HEK293 (cell line): ENCODE results near the gene TCAP.

Source experiments
- CTCF ChIA-PET: fragments of 350-600 bp; formaldehyde crosslinking; extraction: SDS; loops from one replicate; lab custom pipeline; 2021; ENCODE audit warnings: antibody characterized with exemption; lab: Yijun Ruan, JAX
- POLR2A ChIA-PET: fragments of 300-600 bp; formaldehyde crosslinking; extraction: SDS; loops from one replicate; lab custom pipeline; 2020; ENCODE audit warnings: antibody characterized with exemption, inconsistent platforms; lab: Yijun Ruan, JAX
- H3K27ac ChIP-seq: fragments of 200-500 bp; sonication (Bioruptor generic); 2 replicates; pipeline ENCODE4 v1.5.1; 2014; ENCODE audit warnings: low read depth, low read length, control low read depth, inconsistent platforms; ENCODE audit errors: extremely low read depth
- H3K36me3 ChIP-seq, 2 experiments: fragments of 200-500 bp in 1 of 2; sonication (Bioruptor generic) in 1 of 2; 1 replicate in 1 of 2; 2 replicates in 1 of 2; pipeline ENCODE4 v1.5.1; 2014 to 2017; ENCODE audit warnings: inconsistent platforms in 2 of 2, low read length in 2 of 2; ENCODE audit not compliant: control insufficient read depth in 2 of 2, insufficient read depth in 1 of 2
- H3K4me1 ChIP-seq: fragments of 200-500 bp; sonication (Bioruptor generic); 2 replicates; pipeline ENCODE4 v1.5.1; 2014; ENCODE audit warnings: mild to moderate bottlenecking, low read length, inconsistent platforms; ENCODE audit not compliant: control insufficient read depth, insufficient read depth
- H3K4me3 ChIP-seq: 2 replicates; pipeline ENCODE4 v1.5.1; 2011; ENCODE audit warnings: low read depth, mild to moderate bottlenecking, control low read depth, low read length, moderate library complexity
- H3K9me3 ChIP-seq: fragments of 200-500 bp; sonication (Bioruptor generic); 2 replicates; pipeline ENCODE4 v1.5.1; 2014; ENCODE audit warnings: low read depth, low read length, inconsistent platforms; ENCODE audit not compliant: control insufficient read depth, insufficient read depth
- BCL11A ChIP-seq: fragments of 450-650 bp; formaldehyde crosslinking; IDR thresholded peaks from 2 replicates; pipeline ENCODE4 v1.5.1; 2016; ENCODE audit warnings: low read depth, missing biosample characterization, missing genetic modification characterization
- EGR2 ChIP-seq: fragments of 450-650 bp; formaldehyde crosslinking; IDR thresholded peaks from 2 replicates; pipeline ENCODE4 v1.5.1; 2016; ENCODE audit warnings: low read depth, missing biosample characterization, missing genetic modification characterization
- GLIS2 ChIP-seq: fragments of 450-650 bp; formaldehyde crosslinking; IDR thresholded peaks from 2 replicates; pipeline ENCODE4 v1.5.1; 2016; ENCODE audit warnings: missing biosample characterization, missing genetic modification characterization
- HOXC10 ChIP-seq: sonication (generic); formaldehyde crosslinking; IDR thresholded peaks from 2 replicates; pipeline ENCODE4 v1.8.1; 2023; ENCODE audit warnings: mild to moderate bottlenecking, missing genetic modification reagents
- SALL2 ChIP-seq: fragments of 450-650 bp; formaldehyde crosslinking; IDR thresholded peaks from 2 replicates; pipeline ENCODE4 v1.5.0; 2017; ENCODE audit warnings: missing biosample characterization, mild to moderate bottlenecking, missing genetic modification characterization, borderline replicate concordance
- ZBTB48 ChIP-seq: fragments of 450-650 bp; formaldehyde crosslinking; IDR thresholded peaks from 2 replicates; pipeline ENCODE4 v1.5.1; 2016; ENCODE audit warnings: missing biosample characterization, missing genetic modification characterization
- ZNF202 ChIP-seq: fragments of 450-650 bp; formaldehyde crosslinking; IDR thresholded peaks from 2 replicates; pipeline ENCODE4 v1.5.1; 2016; ENCODE audit warnings: missing biosample characterization, missing genetic modification characterization, borderline replicate concordance
- ZNF211 ChIP-seq: fragments of 450-650 bp; formaldehyde crosslinking; IDR thresholded peaks from 2 replicates; pipeline ENCODE4 v1.5.1; 2016; ENCODE audit warnings: low read depth, missing biosample characterization, missing genetic modification characterization
- ZNF214 ChIP-seq: fragments of 450-650 bp; formaldehyde crosslinking; IDR thresholded peaks from 2 replicates; pipeline ENCODE4 v1.5.1; 2017; ENCODE audit warnings: missing biosample characterization, mild to moderate bottlenecking, missing genetic modification characterization, borderline replicate concordance
- ZNF366 ChIP-seq: fragments of 450-650 bp; formaldehyde crosslinking; conservative IDR thresholded peaks from 2 replicates; pipeline ENCODE4 v1.5.1; 2016; ENCODE audit warnings: missing biosample characterization, missing genetic modification characterization
- ZNF416 ChIP-seq: fragments of 450-650 bp; formaldehyde crosslinking; IDR thresholded peaks from 2 replicates; pipeline ENCODE4 v1.5.1; 2016; ENCODE audit warnings: missing biosample characterization, missing genetic modification characterization
- ZNF433 ChIP-seq: fragments of 450-650 bp; formaldehyde crosslinking; IDR thresholded peaks from 2 replicates; pipeline ENCODE4 v1.5.1; 2016; ENCODE audit warnings: missing biosample characterization, missing genetic modification characterization, low read depth
- ZNF521 ChIP-seq: fragments of 450-650 bp; formaldehyde crosslinking; IDR thresholded peaks from 2 replicates; pipeline ENCODE4 v1.5.1; 2017; ENCODE audit warnings: missing biosample characterization, mild to moderate bottlenecking, missing genetic modification characterization
- ZNF548 ChIP-seq: fragments of 450-650 bp; formaldehyde crosslinking; IDR thresholded peaks from 2 replicates; pipeline ENCODE4 v1.5.1; 2016; ENCODE audit warnings: missing biosample characterization, missing genetic modification characterization
- ZNF558 ChIP-seq: fragments of 450-650 bp; formaldehyde crosslinking; IDR thresholded peaks from 2 replicates; pipeline ENCODE4 v1.5.1; 2016; ENCODE audit warnings: missing biosample characterization, missing genetic modification characterization
- ZNF561 ChIP-seq: fragments of 450-650 bp; IDR thresholded peaks from 2 replicates; pipeline ENCODE4 v1.5.1; 2018; ENCODE audit warnings: missing biosample characterization, missing genetic modification characterization, borderline replicate concordance
- ZNF571 ChIP-seq: fragments of 450-650 bp; formaldehyde crosslinking; IDR thresholded peaks from 2 replicates; pipeline ENCODE4 v1.5.0; 2017; ENCODE audit warnings: missing biosample characterization, missing genetic modification characterization
- ZNF626 ChIP-seq: fragments of 450-650 bp; sonication (Bioruptor Pico); formaldehyde crosslinking; IDR thresholded peaks from 2 replicates; pipeline ENCODE4 v1.5.1; 2018; ENCODE audit warnings: missing biosample characterization, missing genetic modification characterization, inconsistent platforms
- ZNF76 ChIP-seq: fragments of 450-650 bp; formaldehyde crosslinking; IDR thresholded peaks from 2 replicates; pipeline ENCODE4; 2016; ENCODE audit warnings: low read depth, missing biosample characterization, missing genetic modification characterization, borderline replicate concordance
- ZNF837 ChIP-seq: fragments of 450-650 bp; formaldehyde crosslinking; IDR thresholded peaks from 2 replicates; pipeline ENCODE4 v1.5.1; 2016; ENCODE audit warnings: missing biosample characterization, missing genetic modification characterization
- ZSCAN16 ChIP-seq: fragments of 450-650 bp; formaldehyde crosslinking; IDR thresholded peaks from 2 replicates; pipeline ENCODE4 v1.5.1; 2016; ENCODE audit warnings: missing biosample characterization, missing genetic modification characterization
- ZXDB ChIP-seq: fragments of 450-650 bp; formaldehyde crosslinking; IDR thresholded peaks from 2 replicates; pipeline ENCODE4 v1.5.1; 2016; ENCODE audit warnings: missing biosample characterization, missing genetic modification characterization
- TF ChIP-seq, protein P1 (sequence below): fragments of 450-650 bp; formaldehyde crosslinking; IDR thresholded peaks from 2 replicates; pipeline ENCODE4 v1.5.1; 2016; ENCODE audit warnings: missing biosample characterization, missing genetic modification characterization
- TF ChIP-seq, protein P2 (sequence below): fragments of 450-650 bp; formaldehyde crosslinking; IDR thresholded peaks from 2 replicates; pipeline ENCODE4 v1.5.1; 2016; ENCODE audit warnings: missing biosample characterization, missing genetic modification characterization
- TF ChIP-seq, protein P3 (sequence below): fragments of 450-650 bp; formaldehyde crosslinking; IDR thresholded peaks from 2 replicates; pipeline ENCODE4 v1.5.1; 2016; ENCODE audit warnings: missing biosample characterization, missing genetic modification characterization
- TF ChIP-seq, protein P4 (sequence below): fragments of 450-650 bp; formaldehyde crosslinking; IDR thresholded peaks from 2 replicates; pipeline ENCODE4 v1.5.1; 2017; ENCODE audit warnings: missing biosample characterization, missing genetic modification characterization

The TCAP gene

DNA sequence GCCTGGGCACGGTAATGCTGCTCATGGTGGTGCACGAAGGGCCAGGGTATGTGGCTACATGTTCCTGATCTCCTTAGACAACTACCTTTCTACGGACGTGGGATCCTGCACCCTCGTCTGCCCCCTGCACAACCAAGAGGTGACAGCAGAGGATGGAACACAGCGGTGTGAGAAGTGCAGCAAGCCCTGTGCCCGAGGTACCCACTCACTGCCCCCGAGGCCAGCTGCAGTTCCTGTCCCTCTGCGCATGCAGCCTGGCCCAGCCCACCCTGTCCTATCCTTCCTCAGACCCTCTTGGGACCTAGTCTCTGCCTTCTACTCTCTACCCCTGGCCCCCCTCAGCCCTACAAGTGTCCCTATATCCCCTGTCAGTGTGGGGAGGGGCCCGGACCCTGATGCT is 46.7 kb downstream of the TCAP start:
- Histone ChIP-seq H3K4me1 (no peaks in the 10 kb centered on the region), H3K9me3 (no peaks in the 10 kb centered on the region), H3K36me3 (peaks cover 12 to 88% of the 10 kb centered on the region in 2 experiments), H3K4me3 (no peak overlapping the region), H3K27ac (no peak overlapping the region)
- ChIA-PET CTCF (no interaction called here), POLR2A (no interaction called here)
- TF ChIP-seq ZSCAN16 (tag by site-specific recombination) = no peak
- TF ChIP-seq ZNF837 (tag by site-specific recombination) = no peak
- TF ChIP-seq, protein P1, sequence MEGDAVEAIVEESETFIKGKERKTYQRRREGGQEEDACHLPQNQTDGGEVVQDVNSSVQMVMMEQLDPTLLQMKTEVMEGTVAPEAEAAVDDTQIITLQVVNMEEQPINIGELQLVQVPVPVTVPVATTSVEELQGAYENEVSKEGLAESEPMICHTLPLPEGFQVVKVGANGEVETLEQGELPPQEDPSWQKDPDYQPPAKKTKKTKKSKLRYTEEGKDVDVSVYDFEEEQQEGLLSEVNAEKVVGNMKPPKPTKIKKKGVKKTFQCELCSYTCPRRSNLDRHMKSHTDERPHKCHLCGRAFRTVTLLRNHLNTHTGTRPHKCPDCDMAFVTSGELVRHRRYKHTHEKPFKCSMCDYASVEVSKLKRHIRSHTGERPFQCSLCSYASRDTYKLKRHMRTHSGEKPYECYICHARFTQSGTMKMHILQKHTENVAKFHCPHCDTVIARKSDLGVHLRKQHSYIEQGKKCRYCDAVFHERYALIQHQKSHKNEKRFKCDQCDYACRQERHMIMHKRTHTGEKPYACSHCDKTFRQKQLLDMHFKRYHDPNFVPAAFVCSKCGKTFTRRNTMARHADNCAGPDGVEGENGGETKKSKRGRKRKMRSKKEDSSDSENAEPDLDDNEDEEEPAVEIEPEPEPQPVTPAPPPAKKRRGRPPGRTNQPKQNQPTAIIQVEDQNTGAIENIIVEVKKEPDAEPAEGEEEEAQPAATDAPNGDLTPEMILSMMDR (tag by site-specific recombination) = no peak
- TF ChIP-seq, protein P2, sequence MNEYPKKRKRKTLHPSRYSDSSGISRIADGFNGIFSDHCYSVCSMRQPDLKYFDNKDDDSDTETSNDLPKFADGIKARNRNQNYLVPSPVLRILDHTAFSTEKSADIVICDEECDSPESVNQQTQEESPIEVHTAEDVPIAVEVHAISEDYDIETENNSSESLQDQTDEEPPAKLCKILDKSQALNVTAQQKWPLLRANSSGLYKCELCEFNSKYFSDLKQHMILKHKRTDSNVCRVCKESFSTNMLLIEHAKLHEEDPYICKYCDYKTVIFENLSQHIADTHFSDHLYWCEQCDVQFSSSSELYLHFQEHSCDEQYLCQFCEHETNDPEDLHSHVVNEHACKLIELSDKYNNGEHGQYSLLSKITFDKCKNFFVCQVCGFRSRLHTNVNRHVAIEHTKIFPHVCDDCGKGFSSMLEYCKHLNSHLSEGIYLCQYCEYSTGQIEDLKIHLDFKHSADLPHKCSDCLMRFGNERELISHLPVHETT (tag by site-specific recombination) = no peak
- no peak for TF ChIP-seq ZBTB48 (tag by site-specific recombination)
- TF ChIP-seq ZNF521 = no peak
- no peak for TF ChIP-seq ZNF76 (tag by site-specific recombination)
- no peak for TF ChIP-seq ZNF561 (tag by site-specific recombination)
- TF ChIP-seq BCL11A = no peak
- no peak for TF ChIP-seq EGR2 (tag by site-specific recombination)
- no peak for TF ChIP-seq ZNF366 (tag by site-specific recombination)
- no peak for TF ChIP-seq SALL2 (tag by site-specific recombination)
- TF ChIP-seq ZNF202 (tag by site-specific recombination) = no peak
- TF ChIP-seq, protein P3, sequence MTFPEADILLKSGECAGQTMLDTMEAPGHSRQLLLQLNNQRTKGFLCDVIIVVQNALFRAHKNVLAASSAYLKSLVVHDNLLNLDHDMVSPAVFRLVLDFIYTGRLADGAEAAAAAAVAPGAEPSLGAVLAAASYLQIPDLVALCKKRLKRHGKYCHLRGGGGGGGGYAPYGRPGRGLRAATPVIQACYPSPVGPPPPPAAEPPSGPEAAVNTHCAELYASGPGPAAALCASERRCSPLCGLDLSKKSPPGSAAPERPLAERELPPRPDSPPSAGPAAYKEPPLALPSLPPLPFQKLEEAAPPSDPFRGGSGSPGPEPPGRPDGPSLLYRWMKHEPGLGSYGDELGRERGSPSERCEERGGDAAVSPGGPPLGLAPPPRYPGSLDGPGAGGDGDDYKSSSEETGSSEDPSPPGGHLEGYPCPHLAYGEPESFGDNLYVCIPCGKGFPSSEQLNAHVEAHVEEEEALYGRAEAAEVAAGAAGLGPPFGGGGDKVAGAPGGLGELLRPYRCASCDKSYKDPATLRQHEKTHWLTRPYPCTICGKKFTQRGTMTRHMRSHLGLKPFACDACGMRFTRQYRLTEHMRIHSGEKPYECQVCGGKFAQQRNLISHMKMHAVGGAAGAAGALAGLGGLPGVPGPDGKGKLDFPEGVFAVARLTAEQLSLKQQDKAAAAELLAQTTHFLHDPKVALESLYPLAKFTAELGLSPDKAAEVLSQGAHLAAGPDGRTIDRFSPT (tag by site-specific recombination) = no peak

DNA sequence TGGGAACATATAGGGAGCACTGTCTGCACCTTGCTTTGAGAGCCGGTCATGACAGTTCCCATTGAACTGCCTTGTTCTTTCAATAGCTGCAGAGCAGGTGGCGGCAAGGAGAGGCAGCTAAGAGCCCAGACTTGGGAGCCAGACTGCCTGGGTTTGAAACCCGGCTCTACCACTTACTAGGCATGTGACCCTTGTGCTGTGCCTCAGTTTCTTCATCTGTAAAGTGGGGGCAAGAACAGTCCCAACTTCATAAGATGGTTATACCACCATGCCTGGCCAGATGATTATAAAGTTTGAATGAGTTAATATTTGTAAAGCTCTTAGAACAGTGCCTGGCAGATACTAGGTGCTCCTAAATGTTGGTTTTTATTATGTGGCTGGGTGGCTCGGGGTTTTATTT is 49.1 kb downstream of the TCAP start:
- ChIA-PET POLR2A (interaction anchor here (1.0 kb wide), 1 partner anchor 12 kb away, joined by 5 read pairs; no protein-coding TSS in a partner anchor), CTCF (interaction anchor here (0.9 kb wide), 1 partner anchor 15 kb away, joined by 6 read pairs; the partner anchor contains the start of gene MIEN1)
- Histone ChIP-seq H3K4me1 (no peaks in the 10 kb centered on the region), H3K9me3 (no peaks in the 10 kb centered on the region), H3K4me3 (no peak overlapping the region), H3K27ac (no peak overlapping the region), H3K36me3 (peaks cover 18 to 81% of the 10 kb centered on the region in 2 experiments)
- TF ChIP-seq ZNF548 (tag by site-specific recombination) = no peak
- no peak for TF ChIP-seq ZNF211 (tag by site-specific recombination)
- TF ChIP-seq ZXDB (tag by site-specific recombination) = no peak
- TF ChIP-seq ZNF416 (tag by site-specific recombination) = no peak
- no peak for TF ChIP-seq ZNF433
- TF ChIP-seq ZNF214 = no peak
- TF ChIP-seq HOXC10 (CRISPR knock-in tag) = no peak
- TF ChIP-seq, protein P2 (tag by site-specific recombination) = no peak
- TF ChIP-seq GLIS2 (tag by site-specific recombination) = no peak
- no peak for TF ChIP-seq ZNF558 (tag by site-specific recombination)
- no peak for TF ChIP-seq ZNF626 (tag by site-specific recombination)
- TF ChIP-seq ZNF571 (tag by site-specific recombination) = no peak
- TF ChIP-seq, protein P4, sequence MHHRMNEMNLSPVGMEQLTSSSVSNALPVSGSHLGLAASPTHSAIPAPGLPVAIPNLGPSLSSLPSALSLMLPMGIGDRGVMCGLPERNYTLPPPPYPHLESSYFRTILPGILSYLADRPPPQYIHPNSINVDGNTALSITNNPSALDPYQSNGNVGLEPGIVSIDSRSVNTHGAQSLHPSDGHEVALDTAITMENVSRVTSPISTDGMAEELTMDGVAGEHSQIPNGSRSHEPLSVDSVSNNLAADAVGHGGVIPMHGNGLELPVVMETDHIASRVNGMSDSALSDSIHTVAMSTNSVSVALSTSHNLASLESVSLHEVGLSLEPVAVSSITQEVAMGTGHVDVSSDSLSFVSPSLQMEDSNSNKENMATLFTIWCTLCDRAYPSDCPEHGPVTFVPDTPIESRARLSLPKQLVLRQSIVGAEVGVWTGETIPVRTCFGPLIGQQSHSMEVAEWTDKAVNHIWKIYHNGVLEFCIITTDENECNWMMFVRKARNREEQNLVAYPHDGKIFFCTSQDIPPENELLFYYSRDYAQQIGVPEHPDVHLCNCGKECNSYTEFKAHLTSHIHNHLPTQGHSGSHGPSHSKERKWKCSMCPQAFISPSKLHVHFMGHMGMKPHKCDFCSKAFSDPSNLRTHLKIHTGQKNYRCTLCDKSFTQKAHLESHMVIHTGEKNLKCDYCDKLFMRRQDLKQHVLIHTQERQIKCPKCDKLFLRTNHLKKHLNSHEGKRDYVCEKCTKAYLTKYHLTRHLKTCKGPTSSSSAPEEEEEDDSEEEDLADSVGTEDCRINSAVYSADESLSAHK = no peak
